GM18517 (cell line): Measurements from ENCODE around the gene ZNF576.
"Not testable (repeated sequence)": the region's sequence is repeated elsewhere in the genome, so short reads cannot be mapped to it uniquely, and the experiment has no call there.

Source experiments
- ATAC-seq: cut with Tn5 transposase; IDR thresholded peaks from one replicate; pipeline ENCODE4 v1.9.1; 2021; ENCODE audit warnings: mild to moderate bottlenecking, moderate library complexity; ENCODE audit not compliant: unreplicated experiment

The ZNF576 gene

GRCh38 chr19:43623889-43624670 lies 27.7 kb downstream of the ZNF576 start:
- ATAC-seq, result no peak

DNA sequence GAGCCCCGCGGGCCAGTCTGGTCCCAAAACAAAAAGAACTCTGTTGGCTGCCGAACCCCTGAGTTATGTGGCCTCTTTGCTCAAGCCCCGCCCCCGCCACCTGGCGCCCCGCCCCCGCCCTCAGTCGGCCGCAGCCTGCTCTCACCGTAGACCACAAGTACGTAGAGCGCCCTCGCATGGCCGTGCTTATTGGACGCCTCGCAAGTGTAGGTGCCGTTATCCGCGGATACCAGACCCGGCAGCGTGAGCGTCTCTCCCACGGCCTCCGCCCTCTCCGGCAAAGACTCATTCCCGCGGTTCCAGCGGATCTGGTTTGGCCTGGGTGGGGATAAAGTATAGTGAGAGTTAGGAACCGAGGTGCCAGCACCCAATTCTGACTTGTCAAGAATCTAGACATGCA lies 28.5 kb downstream of the ZNF576 start:
- ATAC-seq, result no peak

DNA sequence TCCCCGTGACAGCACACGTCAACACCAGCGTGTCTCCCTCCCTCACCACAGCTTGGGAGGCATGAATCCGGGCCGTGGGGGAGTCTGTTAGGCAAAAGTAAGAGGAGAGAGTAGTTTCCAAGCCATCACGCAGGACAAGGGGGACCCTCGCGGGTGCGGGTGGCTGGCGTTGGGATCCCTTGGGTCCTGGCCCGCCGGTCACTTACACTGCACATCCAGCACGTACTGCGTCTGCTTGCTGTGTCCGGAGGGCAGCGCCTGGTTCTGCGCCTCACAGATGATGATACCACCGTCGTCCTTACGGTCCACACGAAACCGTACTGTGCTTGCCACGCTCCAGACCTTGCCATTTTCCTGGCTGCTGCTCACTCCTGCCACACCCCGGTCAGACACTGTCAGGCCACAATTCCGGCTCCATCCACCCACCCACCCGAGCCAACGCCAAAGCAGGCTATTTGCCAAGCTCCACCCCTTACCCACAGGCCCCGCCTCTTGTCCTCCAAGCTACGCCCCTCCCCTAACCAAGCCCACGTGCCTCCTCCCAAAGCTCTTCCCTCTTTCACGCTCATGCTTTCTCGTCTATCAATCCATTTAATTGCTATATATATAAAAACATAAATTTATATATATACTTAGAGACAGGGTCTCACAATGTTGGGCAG lies 29.7 kb downstream of the ZNF576 start:
- no peak for ATAC-seq

- ATAC-seq, result no peak
Measured at GRCh38 chr19:43626838-43627237, 30.4 kb downstream of the ZNF576 start.

GRCh38 chr19:43628646-43629326 lies 32.4 kb downstream of the ZNF576 start:
- ATAC-seq, result no peak

DNA sequence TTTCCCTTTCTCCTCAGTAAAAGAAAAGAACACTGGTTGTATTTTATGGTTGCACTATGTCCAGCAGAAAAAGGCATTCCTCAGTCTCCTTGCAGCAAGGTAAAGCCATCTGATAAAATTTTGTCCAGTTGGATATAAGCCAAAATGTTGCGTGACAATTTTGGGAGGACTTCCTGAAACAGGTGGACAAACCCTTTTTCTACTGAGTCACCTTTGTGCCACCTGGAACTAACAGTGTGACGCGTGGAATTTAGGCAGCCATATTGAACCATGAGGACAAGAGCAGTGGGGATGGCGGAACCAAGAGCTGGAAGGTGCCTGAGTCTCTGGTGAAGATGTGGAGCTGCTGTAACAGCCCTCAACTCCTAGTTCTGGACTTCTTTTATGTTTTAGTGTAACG lies 35.1 kb downstream of the ZNF576 start:
- ATAC-seq, result no peak

DNA sequence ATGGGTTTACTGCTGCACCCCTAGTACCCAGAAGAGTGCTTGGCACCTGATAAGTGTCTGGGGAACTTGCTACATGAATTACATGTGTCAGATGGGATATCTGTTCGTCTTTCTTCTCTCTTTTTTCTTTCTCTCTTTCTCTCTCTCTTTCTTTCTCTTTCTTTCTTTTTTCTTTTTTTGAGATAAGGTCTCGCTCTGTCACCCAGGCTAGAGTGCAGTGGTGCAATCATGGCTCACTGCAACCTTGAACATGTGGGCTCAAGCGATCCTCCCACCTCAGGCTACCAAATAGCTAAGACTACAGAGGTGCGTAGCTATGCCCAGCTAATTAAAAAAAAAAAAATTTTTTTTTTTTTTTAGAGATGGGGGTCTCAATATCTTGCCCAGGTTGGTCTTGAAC lies 37.1 kb downstream of the ZNF576 start:
- ATAC-seq, result no peak

GRCh38 chr19:43634068-43634467 lies 37.7 kb downstream of the ZNF576 start:
- ATAC-seq, result no peak

GRCh38 chr19:43634506-43634871 lies 38.1 kb downstream of the ZNF576 start:
- ATAC-seq, result no peak

DNA sequence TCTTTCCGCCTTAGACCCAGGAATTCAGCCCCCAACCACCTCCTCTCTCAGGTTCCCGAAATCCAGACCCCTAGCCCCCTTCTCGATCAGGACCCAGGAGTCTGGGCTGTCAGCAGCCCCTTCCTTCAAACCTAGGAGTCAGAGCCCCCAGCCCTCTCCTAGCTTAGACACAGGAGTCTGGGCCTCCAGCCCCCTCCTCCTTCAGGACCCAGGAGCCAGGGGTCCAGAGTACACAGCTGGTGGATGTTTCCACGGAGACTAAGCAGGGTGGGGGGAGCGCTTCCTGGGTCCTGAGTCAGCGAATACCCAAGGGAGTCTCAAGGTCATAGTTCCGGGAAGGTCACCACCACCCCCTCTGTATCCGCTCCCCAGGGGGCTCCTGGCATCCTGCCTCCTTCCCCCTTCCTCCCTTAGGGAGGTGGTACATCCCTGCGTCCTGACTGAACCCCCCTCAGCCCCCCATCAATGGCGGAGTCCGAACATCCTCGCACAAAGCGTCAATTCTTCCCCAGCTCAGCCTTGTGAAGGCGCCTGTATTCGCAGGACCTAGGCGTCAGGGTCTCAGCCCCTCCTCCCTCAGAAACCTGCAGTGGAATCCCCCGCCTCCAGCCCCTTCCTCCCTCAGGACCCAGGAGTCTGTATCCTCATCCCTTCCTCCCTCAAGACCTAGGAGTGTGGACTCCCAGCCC lies 38.6 kb downstream of the ZNF576 start:
- no peak for ATAC-seq

- not testable (repeated sequence) for ATAC-seq
Measured at GRCh38 chr19:43635561-43635940, 39.2 kb downstream of the ZNF576 start.

DNA sequence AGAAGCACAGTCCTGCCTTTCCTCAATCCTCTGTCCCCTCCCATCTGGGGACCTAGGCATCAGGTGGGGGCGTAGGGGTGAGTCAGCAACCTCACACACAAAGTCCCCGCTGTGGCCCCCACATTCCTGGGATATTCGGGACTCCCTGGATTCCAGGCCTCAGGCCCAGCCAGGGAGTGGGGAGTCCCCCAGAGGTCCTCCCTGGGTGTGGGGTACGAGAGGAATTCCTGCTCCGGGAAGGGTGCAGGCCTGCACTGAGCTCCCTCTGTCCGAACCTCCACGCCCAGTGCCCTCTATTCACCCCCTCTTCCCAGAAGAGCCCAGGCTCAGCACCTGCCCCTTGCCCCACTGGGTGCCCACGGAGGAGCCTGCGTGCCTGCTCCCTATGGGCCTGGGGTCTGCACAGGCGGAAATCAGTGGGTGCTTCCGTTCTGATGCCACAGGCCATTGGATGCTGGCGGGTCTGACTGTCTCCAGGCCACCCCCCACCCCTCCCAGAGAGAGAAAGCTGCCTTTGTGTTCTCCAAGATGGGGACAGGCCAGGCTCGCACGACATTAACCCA lies 39.8 kb downstream of the ZNF576 start:
- no peak for ATAC-seq

GRCh38 chr19:43638214-43638994 lies 42.0 kb downstream of the ZNF576 start:
- no peak for ATAC-seq

GRCh38 chr19:43638995-43639518 lies 42.7 kb downstream of the ZNF576 start:
- no peak for ATAC-seq

- no peak for ATAC-seq
Measured at GRCh38 chr19:43639519-43640423, 43.4 kb downstream of the ZNF576 start, which contains the start of gene CADM4. TSS of gene CADM4 (minus strand) at chr19:43639850. CDS start at chr19:43639790, 60 bp downstream.

DNA sequence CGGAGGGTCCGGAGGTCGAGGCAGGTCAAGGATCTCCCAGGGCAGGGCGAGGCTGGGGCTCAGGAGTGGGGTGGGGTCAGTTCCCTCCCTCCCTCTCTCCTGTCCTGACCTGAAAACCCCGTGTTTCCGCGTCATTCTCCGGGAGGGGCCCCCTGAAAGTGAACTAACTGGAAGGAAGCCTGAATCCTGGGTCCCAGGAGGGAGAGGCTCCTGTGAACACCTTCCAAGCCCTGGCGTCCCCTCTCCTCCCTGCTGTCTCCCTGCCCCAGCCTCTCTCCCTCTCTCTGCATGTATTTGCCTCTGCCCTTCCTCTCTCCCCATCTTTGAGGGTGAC lies 44.0 kb downstream of the ZNF576 start:
- no peak for ATAC-seq

- ATAC-seq, result no peak
Measured at GRCh38 chr19:43641333-43641732, 44.9 kb downstream of the ZNF576 start.

DNA sequence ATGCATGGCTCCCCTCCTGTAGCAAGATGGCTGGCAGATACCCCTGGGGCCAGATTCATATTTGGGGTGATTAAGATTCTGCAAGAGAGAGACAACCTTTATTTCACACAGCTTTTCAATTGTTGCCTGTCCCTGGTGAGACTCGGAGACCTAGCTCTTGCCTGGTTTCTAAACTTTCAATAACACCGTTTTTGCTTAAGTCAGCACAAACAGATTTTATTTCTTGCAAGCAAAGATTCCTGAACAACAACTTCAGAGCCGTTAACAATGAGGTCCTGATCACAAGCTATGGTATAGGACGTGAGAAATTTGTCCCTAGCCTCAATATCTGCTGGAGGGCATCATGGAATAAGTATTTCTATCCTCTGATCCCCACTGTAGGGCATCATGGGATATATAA lies 46.1 kb downstream of the ZNF576 start:
- no peak for ATAC-seq

- ATAC-seq, result no peak
Measured at GRCh38 chr19:43643326-43643725, 46.9 kb downstream of the ZNF576 start.
